GDM1 (cell line): Measurements from ENCODE around the gene CCK.
"Not testable (repeated sequence)": the region's sequence is repeated elsewhere in the genome, so short reads cannot be mapped to it uniquely, and the experiment has no call there.

Experiments
- DNase-seq: peaks from one replicate; lab custom pipeline; 2025; lab: John Stamatoyannopoulos, UW

CCK gene

GRCh38 chr3:42266085-42266484, at the start of gene CCK:
CCK (minus strand) TSS chr3:42266185; CDS start chr3:42263630, 2,555 bp downstream.
- no peak for DNase-seq

GRCh38 chr3:42314411-42314810, 48.4 kb upstream of the CCK start:
- no peak for DNase-seq

GRCh38 chr3:42308651-42309050, 42.7 kb upstream of the CCK start:
- DNase-seq, result no peak

GRCh38 chr3:42306499-42306898, 40.5 kb upstream of the CCK start:
- no peak for DNase-seq

- no peak for DNase-seq
These were observed 37.1 kb upstream of the CCK start for GRCh38 chr3:42302924-42303634.

GRCh38 chr3:42301446-42302175, 35.6 kb upstream of the CCK start:
- DNase-seq, result no peak

- DNase-seq, result no peak
These were observed 34.8 kb upstream of the CCK start for GRCh38 chr3:42300778-42301177.

GRCh38 chr3:42300013-42300412, 34.0 kb upstream of the CCK start:
- no peak for DNase-seq

GRCh38 chr3:42298259-42298658, 32.3 kb upstream of the CCK start:
- DNase-seq, result no peak

GRCh38 chr3:42292009-42292408, 26.0 kb upstream of the CCK start:
- no peak for DNase-seq

- DNase-seq, result no peak
These were observed 25.2 kb upstream of the CCK start for GRCh38 chr3:42290966-42291714.

GRCh38 chr3:42289026-42289425, 23.0 kb upstream of the CCK start:
- no peak for DNase-seq

GRCh38 chr3:42288385-42288784, 22.4 kb upstream of the CCK start:
- no peak for DNase-seq

GRCh38 chr3:42287423-42287822, 21.4 kb upstream of the CCK start:
- DNase-seq, result not testable (repeated sequence)

- DNase-seq, result no peak
These were observed 11.7 kb upstream of the CCK start for GRCh38 chr3:42277676-42278075.

GRCh38 chr3:42276141-42277132, 10.5 kb upstream of the CCK start:
- no peak for DNase-seq

- DNase-seq, result no peak
These were observed 9.2 kb upstream of the CCK start for GRCh38 chr3:42275217-42275616.

GRCh38 chr3:42274266-42274665, 8.3 kb upstream of the CCK start:
- no peak for DNase-seq

GRCh38 chr3:42273361-42273760, 7.4 kb upstream of the CCK start:
- no peak for DNase-seq

GRCh38 chr3:42271786-42272185, 5.8 kb upstream of the CCK start:
- DNase-seq, result no peak

GRCh38 chr3:42270561-42270960, 4.6 kb upstream of the CCK start:
- no peak for DNase-seq

- no peak for DNase-seq
These were observed 3.7 kb upstream of the CCK start for GRCh38 chr3:42269647-42270046.
